8988T (cell line): Measurements from ENCODE around the gene MAU2.
"Not testable (repeated sequence)": the region's sequence is repeated elsewhere in the genome, so short reads cannot be mapped to it uniquely, and the experiment has no call there.

Experiments used
- DNase-seq: peaks from one replicate; pipeline ENCODE4 v3.0.0; 2011

Gene MAU2

DNA sequence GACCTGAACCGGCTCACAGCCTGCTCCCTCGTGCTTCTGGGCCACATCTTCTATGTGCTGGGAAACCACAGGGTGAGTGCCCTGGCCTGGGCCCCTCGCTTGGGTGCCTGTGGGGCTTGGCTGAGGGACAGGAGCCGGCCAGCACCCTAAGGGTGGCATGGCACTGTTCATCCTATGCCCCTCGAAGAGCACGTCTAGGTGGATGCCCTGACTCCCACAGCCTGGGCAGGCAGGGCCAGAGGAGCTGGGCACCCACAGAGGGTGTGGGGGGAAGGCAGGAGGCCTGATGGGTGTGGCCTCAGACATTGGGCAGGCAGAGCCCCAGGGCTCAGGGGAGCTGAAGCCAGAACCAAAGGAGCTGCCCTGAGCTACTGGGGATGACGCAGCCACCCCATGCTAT is 28.7 kb downstream of the MAU2 start:
- DNase-seq: no peak

DNA sequence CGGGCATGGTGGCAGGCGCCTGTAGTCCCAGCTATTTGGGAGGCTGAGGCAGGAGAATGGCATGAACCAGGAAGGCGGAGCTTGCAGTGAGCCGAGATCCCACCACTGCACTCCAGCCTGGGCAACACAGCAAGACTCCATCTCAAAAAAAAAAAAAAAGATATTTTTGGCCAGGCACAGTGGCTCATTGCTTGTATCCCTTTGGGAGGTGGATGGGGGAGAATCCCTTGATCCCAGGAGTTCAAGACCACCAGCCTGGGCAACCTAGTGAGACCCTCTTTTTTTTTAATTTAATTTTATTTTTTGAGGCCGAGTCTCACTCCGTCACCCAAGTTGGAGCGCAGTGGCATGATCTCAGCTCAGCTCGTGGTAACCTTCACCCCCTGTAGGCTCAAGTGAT is 30.1 kb downstream of the MAU2 start:
- DNase-seq: not testable (repeated sequence)

DNA sequence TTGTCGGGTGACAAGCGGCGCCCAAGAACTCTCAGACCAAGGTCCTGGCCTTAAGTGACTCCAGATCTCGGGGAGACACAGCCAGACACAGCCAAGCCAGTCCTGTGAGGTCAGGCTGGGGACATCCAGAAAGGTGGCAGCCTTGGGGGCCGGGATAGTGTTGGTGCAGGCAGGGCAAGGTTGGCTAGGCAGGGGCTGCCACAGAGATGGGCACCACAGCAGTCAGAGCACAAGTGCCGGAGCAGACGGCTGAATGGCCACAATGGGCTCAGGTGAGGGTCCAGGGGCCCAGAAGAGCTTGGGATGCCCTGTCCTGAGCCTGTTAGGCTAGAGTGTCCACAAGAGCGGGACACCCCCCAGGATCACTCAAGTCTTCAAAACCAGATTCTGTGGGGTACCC is 32.2 kb downstream of the MAU2 start:
- no peak for DNase-seq

DNA sequence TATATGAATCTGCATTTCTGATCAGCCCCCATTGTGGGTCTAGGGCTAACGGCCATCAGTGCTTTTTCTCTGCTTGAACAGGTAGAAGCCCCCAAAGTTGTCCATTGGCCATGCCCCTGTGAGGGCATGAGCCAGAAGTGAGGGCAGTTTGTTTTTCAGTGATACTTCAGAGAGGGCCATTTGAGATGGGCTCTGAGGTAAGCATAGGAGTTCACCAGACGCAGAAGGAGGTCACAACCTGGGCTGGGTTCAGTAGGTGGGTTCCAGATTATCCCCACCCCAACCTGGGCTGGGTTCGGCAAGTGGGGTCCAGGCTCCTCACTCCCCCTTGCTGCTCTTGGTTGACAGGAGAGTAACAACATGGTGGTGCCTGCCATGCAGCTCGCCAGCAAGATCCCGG is 33.4 kb downstream of the MAU2 start:
- no peak for DNase-seq

DNA sequence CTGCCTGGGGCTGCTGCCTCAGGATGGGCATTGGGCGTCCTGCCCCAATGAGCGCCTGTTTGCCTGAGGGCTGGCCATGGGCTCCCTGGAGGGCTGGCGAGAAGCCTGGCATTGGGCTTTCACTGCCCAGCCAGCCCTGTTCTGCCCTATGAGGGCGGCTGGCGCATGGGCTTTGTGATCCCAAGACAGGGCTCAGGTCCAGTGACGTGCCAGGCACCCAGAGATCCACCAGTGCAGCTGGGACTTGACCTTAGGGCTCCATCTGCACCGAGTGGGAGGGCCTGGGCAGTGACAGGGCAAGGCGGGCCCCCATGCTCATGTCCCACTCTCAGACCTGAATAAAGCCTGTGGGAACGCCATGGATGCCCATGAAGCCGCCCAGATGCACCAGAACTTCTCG is 34.3 kb downstream of the MAU2 start:
- no peak for DNase-seq

DNA sequence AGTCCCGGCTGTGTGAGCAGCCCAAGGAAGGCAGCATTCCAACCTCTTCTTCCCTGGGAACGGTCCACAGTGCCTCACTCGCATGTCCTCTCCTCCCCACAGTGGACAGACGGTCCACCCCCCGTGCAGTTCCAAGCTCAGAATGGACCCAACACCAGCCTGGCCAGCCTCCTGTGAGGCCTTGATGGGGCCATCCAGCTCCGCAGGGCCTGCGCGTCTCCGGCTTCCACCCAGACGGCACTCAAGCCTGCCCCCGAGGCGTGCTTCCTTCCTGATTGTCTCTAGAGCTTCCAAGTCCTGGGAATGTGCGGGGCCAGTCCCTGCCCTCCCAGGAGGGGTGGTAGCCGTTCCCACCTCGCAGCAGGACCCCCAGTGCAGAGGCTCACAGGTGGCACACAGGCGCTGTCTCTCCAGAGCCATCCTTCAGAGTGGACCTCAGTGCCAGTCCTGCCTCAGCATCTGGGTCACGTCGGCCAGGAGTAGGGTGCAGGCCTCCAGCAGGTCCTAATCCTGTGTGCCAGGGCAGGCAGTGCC is 35.0 kb downstream of the MAU2 start:
- no peak for DNase-seq

DNA sequence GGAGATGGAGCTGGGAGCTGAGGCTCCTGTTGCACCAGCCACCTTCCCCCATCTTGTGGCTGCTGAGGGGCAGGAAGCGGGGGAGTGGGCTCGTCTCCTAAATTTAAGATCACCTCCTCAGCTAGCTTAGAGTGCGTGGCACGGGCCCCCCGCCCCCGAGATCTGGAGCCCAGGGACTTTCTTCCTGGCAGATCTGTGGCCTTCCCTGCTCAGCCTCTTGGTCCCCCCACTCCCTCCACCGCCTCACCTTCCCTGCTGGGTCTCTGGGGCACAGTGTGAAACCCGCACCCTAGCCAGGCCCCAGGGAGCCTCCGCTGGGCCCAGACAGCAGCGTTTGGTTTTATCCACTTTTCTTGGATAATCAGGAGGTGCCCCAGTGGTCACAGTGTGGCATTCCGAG is 35.9 kb downstream of the MAU2 start:
- peak; percentile 8 for DNase-seq

DNA sequence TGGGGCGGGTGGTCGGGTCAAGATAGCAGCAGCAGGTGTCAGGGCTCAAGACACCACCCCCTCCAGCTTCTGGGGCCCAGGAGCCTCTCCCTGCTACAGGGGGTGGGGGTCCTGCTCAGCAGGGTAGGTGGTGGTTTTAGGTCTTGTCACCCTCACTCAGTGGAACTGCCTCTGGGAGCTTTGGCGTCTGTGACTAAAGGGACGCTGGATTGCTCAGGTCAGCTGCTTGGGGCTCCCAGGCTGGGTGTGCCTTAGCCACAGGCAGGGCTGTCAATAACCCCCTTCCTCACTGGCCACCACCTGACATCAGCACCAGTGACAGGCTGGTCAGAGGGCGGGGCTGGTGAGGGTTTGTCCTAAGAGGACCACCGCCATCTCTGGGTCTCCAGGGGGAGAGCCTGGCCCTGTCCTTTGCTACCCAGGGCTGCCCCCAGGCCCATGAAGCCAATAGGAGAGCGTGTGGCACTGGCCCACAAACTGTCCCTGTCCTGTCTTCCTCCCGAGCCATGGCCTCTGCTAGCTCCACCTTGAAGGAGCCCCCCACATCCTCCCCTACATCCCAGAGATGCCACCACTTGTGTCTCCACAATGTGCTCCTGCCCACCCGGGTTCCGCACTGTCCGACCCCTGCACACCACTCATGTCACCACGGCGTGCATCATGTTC is 36.4 kb downstream of the MAU2 start:
- peak; percentile 7 for DNase-seq

DNA sequence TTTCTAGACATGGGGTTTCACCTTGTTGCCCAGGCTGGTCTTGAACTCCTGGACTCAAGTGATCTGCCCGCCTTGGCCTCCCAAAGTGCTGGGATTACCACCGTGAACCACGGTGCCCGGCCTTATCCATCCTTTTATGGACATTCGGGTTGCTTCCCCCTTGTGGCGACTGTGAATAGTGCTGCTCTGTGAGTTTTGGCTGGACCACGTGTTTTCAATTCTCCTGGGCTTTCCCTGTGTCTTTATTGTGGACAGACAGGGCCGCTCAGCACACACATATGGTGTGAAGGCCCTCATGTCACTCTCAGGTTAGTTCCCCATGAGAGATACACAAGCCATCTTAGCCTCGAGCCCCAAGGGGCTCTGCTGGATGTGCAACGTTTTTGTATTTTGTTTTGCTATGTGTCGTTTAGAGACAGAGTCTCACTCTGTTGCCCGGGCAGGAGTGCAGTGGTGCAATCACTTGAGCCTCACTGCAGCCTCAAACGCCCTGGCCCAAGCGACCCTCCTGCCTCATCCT is 40.5 kb downstream of the MAU2 start:
- peak; percentile 72 for DNase-seq

DNA sequence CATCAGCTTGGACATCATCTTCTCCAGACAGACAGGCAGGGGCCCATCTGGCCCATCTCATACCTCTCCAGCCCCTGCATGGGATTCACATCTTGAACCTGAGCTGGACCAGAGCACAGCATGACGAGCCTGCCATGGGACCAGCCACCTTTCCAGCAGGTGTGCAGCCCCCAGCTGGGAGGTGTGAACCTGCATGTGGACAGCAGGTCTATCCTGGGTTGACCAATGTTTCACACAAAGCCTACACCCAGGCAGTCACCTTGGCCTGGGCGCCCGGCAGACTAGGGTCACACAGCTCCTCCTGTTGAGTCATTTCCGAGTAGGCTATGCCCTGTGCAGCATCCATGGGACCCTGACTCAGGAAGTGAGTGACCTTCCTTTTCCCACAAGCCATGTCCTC is 41.4 kb downstream of the MAU2 start:
- no peak for DNase-seq

DNA sequence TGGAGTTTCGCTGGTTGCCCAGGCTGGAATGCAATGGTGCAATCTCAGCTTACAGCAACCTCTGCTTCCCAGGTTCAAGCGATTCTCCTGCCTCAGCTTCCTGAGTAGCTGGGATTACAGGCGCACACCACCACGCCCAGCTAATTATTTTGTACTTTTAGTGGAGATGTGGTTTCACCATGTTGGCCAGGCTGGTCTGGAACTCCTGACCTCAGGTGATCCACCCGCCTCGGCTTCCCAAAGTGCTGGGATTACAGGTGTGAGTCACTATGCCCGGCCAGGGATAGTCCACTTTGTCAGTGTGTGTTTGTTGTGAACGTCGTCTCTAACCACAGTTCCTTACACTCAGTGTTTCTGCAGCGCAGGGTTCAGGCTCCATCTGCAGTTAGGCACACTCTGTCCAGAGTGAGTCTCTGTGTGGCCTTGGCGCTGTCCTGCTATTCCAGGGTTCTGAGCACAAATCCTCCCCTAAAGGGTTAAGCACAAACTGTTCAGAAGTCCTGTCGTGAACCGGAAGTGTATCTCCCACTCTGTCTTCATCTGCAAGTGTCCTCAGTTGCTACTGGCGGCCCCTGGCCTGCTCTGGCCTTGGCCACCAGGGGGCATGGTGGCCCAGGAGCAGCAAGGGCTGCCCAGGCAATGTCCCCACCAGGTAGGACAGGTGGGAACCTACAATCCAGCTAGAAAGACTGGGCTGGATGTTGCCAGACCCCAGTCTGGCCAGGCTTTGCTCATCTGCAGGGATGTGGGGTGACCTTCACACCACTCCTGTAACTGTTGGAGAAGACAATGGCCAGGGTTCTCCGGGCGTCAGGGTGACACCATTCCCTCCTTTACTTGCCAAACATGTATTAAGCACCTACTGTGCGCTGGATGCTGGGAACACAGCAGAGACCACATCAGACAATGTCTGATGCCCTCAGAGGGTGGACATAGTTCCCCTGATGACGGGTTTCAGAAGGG is 46.1 kb downstream of the MAU2 start:
- peak; percentile 54 for DNase-seq

DNA sequence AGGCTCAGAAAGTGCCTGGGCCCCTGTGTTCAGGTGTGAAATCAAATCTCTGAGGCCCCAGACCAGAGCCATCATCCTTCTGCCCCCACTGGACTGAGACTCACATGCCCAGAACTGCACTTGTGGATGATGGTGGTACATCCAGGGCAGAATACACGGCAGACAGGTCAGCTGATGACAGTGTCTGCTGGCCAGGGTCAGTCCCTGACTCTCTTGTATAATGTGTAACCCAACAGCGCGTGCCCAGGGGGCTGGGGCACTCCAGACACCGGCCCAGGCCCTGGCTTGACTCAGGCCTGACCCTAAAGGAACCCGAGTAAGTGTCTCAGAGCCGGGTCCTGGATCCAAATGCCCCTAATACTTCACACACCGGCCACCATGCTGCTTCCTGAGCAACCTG is 47.5 kb downstream of the MAU2 start:
- no peak for DNase-seq

DNA sequence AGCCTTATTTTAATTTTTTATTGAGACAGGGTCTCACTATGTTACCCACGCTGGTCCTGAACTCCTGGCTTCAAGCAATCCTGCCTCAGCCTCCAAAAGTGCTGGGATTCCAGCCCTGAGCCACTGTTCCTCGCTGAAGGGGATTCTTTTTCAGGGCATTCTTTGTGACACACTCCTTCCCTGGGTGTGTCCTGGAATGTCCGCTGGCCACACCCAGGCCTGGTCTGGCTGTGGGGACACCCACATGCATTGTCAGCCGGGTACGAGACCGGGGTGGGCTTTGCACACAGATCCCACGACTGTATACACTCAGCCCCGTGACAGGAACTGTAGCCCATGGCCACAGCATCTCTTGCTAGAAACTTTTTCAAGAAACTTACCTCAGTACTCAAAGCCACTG is 50.4 kb downstream of the MAU2 start:
- DNase-seq: no peak

DNA sequence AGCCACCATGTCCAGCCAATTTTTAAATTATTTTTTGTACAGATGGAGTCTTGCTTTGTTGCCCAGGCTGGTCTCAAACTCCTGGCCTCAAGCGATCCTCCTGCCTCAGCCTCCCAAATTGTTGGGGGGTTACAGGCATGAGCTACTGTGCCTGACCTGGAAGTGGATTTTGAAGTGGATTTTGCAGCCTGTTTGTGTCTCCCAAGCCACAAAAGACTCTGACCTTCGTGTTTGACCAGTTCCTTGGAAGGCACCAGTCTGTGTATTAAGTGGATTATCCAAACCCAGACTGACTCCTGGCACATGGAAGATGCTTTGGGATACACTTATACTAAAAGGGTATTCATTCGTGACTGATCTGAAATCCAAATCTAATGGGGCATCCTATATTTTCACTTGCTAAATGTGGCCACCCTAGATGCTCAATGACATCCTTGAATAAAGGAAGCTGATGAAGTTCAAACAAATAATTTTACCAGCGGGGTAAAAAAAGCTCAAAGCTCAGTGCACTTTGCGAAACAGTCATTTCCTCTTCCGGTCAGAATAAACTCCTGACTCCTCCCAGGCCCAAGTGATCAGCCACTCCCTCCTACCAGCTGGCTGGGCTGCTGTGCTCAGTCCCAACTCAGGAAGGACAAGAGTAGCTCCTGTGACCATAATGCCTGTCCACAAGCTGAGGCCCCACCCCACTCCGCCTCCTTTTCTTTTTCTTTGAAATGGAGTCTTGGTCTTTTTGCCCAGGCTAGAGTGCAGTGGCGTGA is 52.2 kb downstream of the MAU2 start:
- DNase-seq: no peak

DNA sequence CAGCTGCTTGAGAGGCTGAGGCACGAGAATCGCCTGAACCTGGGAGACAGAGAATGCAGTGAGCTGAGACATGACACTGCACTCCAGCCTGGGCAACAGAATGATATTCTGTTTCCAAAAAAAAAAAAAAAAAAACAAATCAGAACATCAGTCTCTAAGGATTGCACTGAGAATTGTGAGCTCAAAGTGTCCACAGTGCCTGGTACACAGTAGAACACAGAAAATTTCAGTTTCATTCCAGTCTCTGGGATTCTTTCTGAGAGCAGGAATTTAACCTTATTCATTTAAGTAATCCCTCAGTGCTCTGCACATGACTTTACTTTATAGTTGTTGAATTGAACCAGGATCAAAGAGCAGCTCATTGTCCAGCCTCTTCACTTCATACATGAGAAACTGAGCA is 58.9 kb downstream of the MAU2 start:
- no peak for DNase-seq

DNA sequence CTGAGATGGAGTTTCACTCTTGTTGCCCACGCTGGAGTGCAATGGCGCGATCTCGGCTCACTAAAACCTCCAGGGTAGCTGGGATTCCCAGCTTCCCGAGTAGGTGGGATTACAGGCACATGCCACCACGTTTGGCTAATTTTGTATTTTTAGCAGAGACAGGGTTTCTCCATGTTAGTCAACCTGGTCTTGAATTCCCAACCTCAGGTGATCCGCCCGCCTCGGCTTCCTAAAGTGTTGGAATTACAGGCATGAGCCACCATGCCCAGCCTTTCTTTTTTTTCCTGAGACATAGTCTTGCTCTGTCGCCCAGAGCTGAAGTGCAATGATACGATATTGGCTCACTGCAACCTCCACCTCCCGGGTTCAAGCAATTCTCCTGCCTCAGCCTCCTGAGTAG is 59.7 kb downstream of the MAU2 start:
- DNase-seq: not testable (repeated sequence)

DNA sequence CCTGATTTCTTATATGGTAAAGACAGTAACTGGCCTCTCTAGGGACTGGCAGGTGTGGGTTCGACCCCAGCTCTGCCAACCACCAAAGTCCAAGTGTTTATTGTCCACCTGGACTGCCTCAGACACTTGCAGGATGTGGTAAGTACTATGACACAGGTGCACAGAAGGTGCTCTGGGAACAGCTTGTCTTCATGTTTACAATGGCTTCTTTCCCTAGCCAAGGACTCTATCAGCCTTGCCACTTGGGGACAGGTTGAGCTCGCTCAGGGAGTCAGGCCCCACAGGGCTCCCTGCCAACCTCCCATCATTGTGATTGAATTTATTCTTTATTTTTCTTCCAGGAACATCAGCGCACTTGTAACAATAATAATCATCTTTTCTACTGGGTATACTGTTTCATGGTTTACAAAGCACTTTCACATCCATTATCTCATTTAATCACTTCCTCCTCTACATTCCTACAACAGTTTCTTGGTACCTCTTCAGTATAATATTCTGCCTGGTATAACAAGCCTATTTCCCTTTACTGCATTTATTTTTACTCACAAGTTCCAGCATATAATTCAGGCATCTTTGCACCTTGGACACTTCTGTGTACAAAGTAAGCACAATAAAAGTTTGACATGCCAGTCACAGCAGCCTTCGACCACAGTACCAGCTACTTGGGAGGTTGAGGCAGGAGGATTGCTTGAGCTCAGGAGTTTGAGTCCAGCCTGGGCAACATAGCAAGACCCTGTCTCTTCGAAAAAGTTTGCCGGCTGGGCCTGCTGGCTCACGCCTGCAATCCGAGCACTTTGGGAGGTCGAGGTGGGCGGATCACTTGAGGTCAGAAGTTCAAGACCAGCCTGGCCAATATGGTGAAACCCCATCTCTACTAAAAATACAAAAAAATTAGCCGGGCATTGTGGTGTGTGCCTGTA is 60.6 kb downstream of the MAU2 start:
- no peak for DNase-seq

DNA sequence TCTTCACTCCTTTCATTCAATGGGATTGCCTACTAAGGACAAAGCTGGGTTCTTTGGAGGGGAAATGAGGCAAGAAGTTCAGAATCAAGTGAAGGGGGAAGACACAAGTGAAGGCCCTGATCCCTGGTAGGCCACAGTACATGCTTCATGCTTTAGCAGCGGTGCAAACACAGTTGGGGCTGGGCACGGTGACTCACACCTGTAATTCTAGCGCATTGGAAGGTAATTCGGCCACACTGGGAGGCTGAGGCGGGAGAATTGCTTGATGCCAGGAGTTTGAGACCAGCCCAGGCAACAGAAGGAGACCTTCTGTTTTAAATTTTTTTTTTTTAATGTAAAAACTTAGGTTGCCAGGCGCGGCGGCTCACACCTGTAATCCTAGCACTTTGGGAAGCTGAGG is 61.5 kb downstream of the MAU2 start:
- no peak for DNase-seq

DNA sequence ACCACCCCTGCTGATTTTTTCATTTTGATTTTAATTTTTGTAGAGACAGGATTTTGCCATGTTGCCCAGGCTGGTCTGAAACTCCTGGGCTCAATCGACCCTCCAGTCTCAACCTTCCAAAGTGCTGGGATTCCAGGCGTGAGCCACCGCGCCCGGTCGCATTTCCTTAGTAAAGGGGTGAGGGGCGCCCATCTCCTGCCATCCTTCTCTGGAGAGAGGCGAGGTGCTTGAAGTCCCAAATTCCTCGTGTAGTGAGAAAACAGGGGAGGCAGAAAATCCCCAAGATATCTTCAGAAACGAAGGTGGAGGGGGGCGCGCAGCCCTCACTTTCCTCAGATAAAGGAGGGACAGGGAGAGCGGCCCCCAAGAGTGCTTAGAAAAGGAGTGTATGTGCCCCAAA is 63.9 kb downstream of the MAU2 start:
- no peak for DNase-seq

DNA sequence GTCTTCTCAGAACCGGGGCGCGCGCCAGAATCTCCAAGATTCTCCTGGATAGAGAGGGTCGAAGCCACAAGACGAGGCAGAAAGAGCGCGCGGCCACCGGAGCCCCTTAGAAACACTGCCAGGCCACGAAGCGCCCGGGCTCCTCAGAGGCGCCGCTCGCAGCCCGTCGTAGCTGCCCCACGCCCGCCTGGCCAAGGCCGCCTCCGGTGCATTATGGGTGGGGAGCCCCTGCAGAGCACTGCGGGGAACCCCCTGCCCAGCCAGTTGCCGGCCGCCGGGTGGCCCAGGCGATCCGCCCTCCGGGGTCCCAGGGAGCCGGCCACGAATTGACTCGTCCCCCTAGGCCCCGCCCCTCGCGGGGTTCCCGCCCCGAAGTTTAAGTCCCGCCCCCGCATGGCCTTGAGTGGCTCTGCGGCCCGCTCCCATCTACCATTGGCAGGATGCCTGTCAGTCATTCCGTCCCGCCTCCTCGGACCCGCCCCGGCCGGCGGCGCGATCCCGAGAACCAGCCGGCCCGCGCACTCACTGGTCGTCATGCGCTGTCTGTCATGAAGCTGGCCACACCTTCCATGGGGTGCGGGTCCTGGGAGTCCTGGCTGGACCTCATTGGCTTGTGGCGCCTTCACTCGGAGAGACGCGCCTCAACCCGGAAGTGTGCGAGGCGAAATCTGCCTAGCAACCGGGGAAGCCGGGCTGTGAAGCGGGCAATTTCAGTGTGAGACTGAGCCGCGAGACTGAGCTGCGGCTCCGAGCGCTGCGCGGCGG is 64.7 kb downstream of the MAU2 start:
- peak; percentile 83 for DNase-seq
